Head of caudate nucleus (tissue), 42 donors: ENCODE measurements around the gene CAMKK1.

ENCODE experiments used
- DNase-seq, 42 donors: peaks; one replicate each; pipeline versions ENCODE4 v3.0.0 to v3.0.0-alpha.2; 2020 to 2021; ENCODE audit warnings: mixed read lengths in 7 of 42
- intact Hi-C: fragments of 100-400 bp; cut with DNase I; formaldehyde crosslinking; loops from one replicate; pipeline ENCODE4 v1.15.0; 2022

CAMKK1 gene

DNA sequence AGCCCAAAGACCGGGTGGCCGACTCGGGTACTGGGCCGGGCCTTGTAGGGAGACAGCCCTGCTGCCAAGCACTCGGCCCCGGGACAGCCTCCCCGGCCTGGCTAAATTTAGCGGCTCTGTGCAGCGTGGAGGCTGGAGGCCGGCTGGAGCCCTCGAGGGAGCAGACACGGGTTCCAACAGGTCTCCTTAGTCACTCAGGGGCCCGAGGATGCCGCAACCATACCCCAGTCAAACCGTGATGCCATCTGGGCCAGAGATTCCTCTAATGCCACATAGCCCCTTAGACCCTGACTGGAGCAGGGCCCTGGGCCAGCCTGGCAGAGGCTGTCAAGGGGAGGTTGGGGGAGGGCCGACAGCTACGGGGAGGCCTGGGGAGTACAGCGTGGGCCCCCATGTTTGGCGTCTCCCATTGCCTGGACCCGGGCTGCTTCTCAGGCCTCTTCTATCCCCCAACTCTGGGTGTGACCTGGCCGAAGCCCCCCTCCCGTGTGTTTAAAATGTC is 26.3 kb upstream of the CAMKK1 start:
- intact Hi-C loops, result loop anchor here (10.0 kb wide), 1 partner anchor 86 kb away; no protein-coding TSS in a partner anchor
- no peak for DNase-seq

- no peak for DNase-seq
- intact Hi-C loops, result loop anchor here (10.0 kb wide), 1 partner anchor 86 kb away; no protein-coding TSS in a partner anchor
Measured at GRCh38 chr17:3918372-3919122, 25.7 kb upstream of the CAMKK1 start.

DNA sequence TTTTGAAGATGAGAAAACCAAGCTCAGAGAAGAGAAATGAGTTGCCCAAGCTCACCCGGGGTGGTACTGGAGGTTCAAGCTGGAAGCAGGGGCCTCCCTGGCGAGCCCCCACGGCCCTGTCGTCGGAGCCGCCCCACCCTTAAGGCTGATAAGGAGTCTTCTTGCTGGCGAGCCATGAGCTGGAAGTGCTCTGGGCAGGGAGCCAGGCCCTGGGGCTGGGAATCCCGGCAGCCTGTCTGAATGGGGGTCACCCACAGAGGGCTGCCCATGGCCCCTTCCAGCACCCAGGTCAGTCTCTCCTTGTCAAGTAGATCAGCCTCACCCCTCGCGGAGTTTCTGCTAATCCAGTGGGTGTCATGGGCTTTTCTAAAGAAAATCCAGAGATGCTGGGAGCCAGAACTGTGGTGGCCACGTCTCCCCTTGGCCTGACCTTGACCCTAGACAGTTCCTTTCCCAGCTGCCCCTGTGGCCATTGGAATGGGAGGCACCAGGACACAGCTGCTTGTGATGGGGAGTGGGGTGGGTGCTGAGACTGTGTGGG is 24.6 kb upstream of the CAMKK1 start:
- intact Hi-C loops, result loop anchor here (10.0 kb wide), 1 partner anchor 87 kb away; no protein-coding TSS in a partner anchor
- no peak for DNase-seq

GRCh38 chr17:3916825-3917224 is 24.0 kb upstream of the CAMKK1 start:
- intact Hi-C loops, result loop anchor here (10.0 kb wide), 1 partner anchor 88 kb away; no protein-coding TSS in a partner anchor
- DNase-seq, result no peak

GRCh38 chr17:3915995-3916696 is 23.3 kb upstream of the CAMKK1 start, which contains the start of gene P2RX1:
Gene P2RX1 (minus strand): TSS chr17:3916465. CDS start chr17:3916225, 240 bp downstream.
- intact Hi-C loops, result loop anchor here (10.0 kb wide), 1 partner anchor 89 kb away; no protein-coding TSS in a partner anchor
- peak in 3 of 42 donors; percentile 28 to 34 (median 32) for DNase-seq

- intact Hi-C loops, result loop anchor here (10.0 kb wide), 1 partner anchor 89 kb away; no protein-coding TSS in a partner anchor
- no peak for DNase-seq
Measured at GRCh38 chr17:3915581-3915994, 22.7 kb upstream of the CAMKK1 start.

GRCh38 chr17:3914312-3914670 is 21.4 kb upstream of the CAMKK1 start:
- DNase-seq, result no peak
- intact Hi-C loops, result loop anchor here (10.0 kb wide), 1 partner anchor 91 kb away; no protein-coding TSS in a partner anchor

GRCh38 chr17:3913531-3914311 is 20.9 kb upstream of the CAMKK1 start:
- intact Hi-C loops, result loop anchor here (10.0 kb wide), 1 partner anchor 91 kb away; no protein-coding TSS in a partner anchor
- peak; percentile 60 to 91 (median 84) for DNase-seq

- intact Hi-C loops, result loop anchor here (10.0 kb wide), 1 partner anchor 92 kb away; no protein-coding TSS in a partner anchor
- DNase-seq, result no peak
Measured at GRCh38 chr17:3912827-3913226, 20.0 kb upstream of the CAMKK1 start.

DNA sequence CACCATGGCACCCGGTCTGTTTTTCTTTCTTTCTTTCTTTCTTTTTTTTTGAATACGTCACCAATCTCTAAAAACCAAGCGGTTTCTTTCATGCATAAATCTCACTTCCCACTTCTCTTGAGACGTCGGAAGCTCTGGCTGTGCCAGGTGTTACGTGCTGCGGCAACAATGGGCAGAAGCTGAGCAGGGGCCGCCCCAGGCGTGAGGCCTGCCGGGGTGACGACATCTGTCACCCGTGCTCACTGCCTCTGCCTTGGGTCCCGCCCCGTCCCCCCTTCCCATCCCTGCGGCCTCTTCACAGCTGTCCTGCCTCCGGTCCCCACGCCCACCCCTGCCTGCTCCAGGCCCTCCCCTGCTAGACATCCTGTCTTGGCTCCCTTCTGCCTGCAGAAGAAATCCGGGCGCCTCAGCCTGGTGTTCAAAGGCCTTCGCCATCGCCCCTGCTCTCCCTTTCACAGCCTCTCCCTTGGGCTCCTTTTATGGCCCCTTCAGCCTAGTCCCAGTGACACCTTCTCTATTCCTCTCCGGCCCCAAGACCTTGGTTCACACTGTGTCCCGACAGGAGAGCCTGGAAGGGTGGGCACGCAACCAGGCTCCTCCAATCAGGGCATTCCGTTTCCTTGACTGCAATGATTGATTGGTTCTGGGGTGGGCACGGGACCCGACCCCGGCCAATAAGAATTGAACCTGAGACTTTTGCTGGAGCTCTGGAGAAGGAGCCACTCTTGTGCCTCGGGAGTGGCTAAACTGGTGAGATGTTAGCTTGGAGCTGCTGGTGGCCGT is 18.6 kb upstream of the CAMKK1 start:
- intact Hi-C loops, result loop anchor here (10.0 kb wide), 1 partner anchor 93 kb away; no protein-coding TSS in a partner anchor
- DNase-seq, result peak in 2 of 42 donors; percentile 20 to 42

DNA sequence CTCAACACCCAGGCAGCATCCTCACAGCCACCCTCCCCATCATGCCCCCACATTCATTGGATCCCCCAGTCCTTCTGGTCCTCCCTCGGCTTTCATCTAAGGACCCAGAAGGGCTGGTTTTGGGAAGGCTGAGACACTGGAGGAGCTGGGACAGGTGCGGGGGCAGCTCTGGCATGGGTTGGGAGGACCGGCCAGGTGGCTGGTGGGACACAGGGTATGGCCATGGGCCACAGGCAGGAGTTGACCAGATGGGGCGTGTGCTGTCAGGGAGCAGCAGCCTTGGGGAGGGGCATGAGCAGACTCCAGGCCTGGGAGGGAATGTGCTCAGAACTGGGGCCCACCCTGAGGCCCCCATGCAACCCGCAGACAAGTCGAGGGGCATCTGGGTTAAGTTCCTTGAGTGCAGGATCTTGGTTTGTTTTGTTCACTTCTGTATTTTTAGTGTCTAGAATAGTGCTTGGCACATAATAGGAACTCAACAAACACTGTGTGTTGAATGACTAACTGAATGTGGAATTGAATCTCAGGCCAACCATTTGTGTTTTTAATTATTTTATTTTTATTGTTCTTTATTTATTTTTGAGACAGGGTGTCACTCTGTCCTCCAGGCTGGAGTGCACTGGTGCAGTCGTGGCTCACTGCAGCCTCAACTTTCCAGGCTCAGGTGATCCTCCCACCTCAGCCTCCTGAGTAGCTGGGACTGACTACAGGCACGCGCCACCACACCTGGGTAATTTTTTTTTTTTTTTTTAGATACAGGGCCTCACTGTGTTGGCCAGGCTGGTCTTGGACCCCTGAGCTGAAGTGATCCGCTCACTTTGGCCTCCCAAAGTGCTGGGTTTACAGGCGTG is 17.8 kb upstream of the CAMKK1 start:
- intact Hi-C loops, result loop anchor here (10.0 kb wide), 1 partner anchor 94 kb away; no protein-coding TSS in a partner anchor
- no peak for DNase-seq

DNA sequence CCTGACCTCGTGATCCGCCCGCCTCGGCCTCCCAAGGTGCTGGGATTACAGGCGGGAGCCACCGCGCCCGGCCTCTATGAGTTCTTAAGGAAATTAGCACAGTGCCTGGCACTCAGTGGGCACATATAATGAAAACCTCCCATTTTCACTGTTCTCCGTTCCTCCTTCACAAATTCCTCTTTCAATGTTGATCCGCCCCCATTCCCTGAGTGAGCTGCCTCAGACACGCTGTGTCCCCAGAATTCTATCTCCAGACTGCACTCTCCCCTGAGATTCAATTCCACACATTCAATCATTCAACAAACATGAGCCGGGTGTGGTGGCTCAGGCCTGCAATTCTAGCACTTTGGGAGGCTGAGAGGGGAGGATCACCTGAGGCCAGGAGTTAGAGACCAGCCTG is 16.4 kb upstream of the CAMKK1 start:
- intact Hi-C loops, result no loop called here
- DNase-seq, result peak in 6 of 42 donors; percentile 23 to 52 (median 48)

GRCh38 chr17:3907483-3908216 is 14.8 kb upstream of the CAMKK1 start:
- DNase-seq, result no peak
- intact Hi-C loops, result no loop called here

GRCh38 chr17:3906881-3907280 is 14.0 kb upstream of the CAMKK1 start:
- intact Hi-C loops, result no loop called here
- DNase-seq, result no peak

GRCh38 chr17:3905017-3905520 is 12.2 kb upstream of the CAMKK1 start:
- intact Hi-C loops, result no loop called here
- DNase-seq, result no peak

DNA sequence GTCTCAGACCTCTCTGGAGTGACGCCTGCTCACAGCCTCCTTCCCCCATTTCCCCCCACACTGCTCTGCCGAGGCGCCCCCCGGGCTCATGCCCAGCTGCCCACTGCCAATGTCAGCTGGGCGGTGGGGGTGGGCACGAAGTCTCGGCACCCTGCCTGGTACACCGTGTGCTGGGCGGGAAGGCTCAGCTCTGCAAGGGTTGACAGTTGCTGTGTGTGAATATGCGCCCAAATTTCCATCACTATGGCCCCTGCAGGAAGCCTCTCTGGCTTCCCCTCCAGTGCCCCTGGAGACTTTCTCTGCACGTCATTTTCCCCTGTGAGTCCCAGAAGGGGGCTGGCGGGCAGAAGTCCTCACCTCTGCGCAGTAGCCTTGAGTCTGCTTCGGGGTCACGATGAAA is 11.6 kb upstream of the CAMKK1 start:
- no peak for DNase-seq
- intact Hi-C loops, result no loop called here
